A673 (cell line): ENCODE data around the gene DNMT3A. TPM values are rescaled to one million over a fixed set of nuclear protein-coding genes. Genes with fewer than 3 reads are reported as not detected.

Source experiments
- BruUV-seq: library from RNA; stranded (reverse); fragments of 400-500 nt; replicated peaks from 2 replicates; lab custom pipeline; 2021; lab: Mats Ljungman, UMichigan
- CTCF ChIA-PET: fragments of 300-600 bp; sonication (Branson Sonifier 250); formaldehyde crosslinking; loops from one replicate; lab custom pipeline; 2022; ENCODE audit warnings: antibody characterized with exemption; lab: Charles Lee
- POLR2A ChIA-PET: fragments of 300-600 bp; sonication (Branson Sonifier 250); formaldehyde crosslinking; loops from one replicate; lab custom pipeline; 2022; ENCODE audit warnings: antibody characterized with exemption; ENCODE audit not compliant: low non-redundant PET; lab: Charles Lee
- DNase-seq: peaks from one replicate; pipeline ENCODE4 v3.0.0-alpha.2; 2015; ENCODE audit warnings: low spot score
- H3K27ac ChIP-seq: fragments of 200-600 bp; sonication (generic); 2 replicates; pipeline ENCODE4 v1.5.1; 2016; ENCODE audit warnings: mixed run types, low read depth, mild to moderate bottlenecking, mixed read lengths, antibody characterized with exemption, low read length; ENCODE audit not compliant: poor library complexity, severe bottlenecking
- H3K27me3 ChIP-seq: fragments of 200-600 bp; sonication (generic); replicated peaks from 2 replicates; pipeline ENCODE4 v1.6.1; 2017; ENCODE audit warnings: mixed run types, low read depth, mild to moderate bottlenecking, mixed read lengths, antibody characterized with exemption, low read length; ENCODE audit not compliant: insufficient read depth, poor library complexity
- H3K36me3 ChIP-seq: fragments of 200-600 bp; sonication (generic); 2 replicates; pipeline ENCODE4 v1.6.1; 2016; ENCODE audit warnings: mixed run types, mild to moderate bottlenecking, mixed read lengths, antibody characterized with exemption, low read length; ENCODE audit not compliant: insufficient read depth, poor library complexity, severe bottlenecking
- H3K4me1 ChIP-seq: fragments of 200-600 bp; sonication (generic); 2 replicates; pipeline ENCODE4 v1.6.1; 2017; ENCODE audit warnings: mixed run types, mild to moderate bottlenecking, mixed read lengths, antibody characterized with exemption, low read length; ENCODE audit not compliant: insufficient read depth, poor library complexity, severe bottlenecking
- H3K4me3 ChIP-seq: fragments of 200-600 bp; sonication (generic); 2 replicates; pipeline ENCODE4 v1.5.1; 2016; ENCODE audit warnings: low read depth, mixed run types, mild to moderate bottlenecking, mixed read lengths, low read length; ENCODE audit not compliant: poor library complexity, severe bottlenecking
- H3K9me3 ChIP-seq: fragments of 200-600 bp; sonication (generic); 2 replicates; pipeline ENCODE4 v1.6.1; 2016; ENCODE audit warnings: mixed run types, low read depth, mild to moderate bottlenecking, mixed read lengths, antibody characterized with exemption, low read length; ENCODE audit not compliant: poor library complexity, severe bottlenecking
- EZH2 ChIP-seq: fragments of 200-600 bp; sonication (generic); IDR thresholded peaks from 2 replicates; pipeline ENCODE4 v1.6.1; 2017; ENCODE audit warnings: borderline replicate concordance, low read depth, mild to moderate bottlenecking, mixed read lengths, antibody characterized with exemption, low read length; ENCODE audit not compliant: poor library complexity, severe bottlenecking
- intact Hi-C: fragments of 100-400 bp; cut with micrococcal nuclease; formaldehyde crosslinking; loops from one replicate; pipeline ENCODE4 v1.10.0; 2022; ENCODE audit not compliant: unreplicated experiment
- total RNA-seq: library from RNA; stranded (reverse); gene quantifications from 2 replicates; pipeline ENCODE4 v1.2.3, GENCODE V29; 2021
- TF ChIP-seq, protein P1 (sequence below): fragments of 300-800, 200-600 bp; sonication (generic); conservative IDR thresholded peaks from 2 replicates; pipeline ENCODE4 v1.5.1; 2017; ENCODE audit warnings: low read depth, mild to moderate bottlenecking, antibody characterized with exemption, low read length, moderate library complexity, mixed read lengths

The DNMT3A gene
- total RNA-seq, 1 experiment from 2014 or later: 109 TPM

DNA sequence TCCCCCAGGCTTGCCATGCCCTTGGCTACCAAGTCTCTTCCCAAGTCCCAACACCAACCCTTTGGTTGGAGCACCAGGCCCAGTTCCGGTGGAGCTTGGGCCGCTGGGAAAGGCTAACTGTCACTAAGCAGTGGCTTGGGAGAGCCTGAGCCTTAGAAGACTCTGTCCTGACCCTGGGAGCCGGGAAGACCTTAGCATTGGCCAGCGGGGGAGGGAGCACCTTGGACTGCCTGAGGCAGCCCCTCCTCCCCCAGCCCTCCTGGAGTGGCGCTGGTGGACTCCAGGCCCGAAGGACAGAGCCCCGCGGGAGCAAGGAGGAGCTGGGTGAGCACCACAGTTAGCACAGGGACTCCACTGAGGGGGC is 110.8 kb downstream of the DNMT3A start:
- intact Hi-C loops: no loop called here
- no TSS peak for BruUV-seq
- no peak for TF ChIP-seq EZH2
- TF ChIP-seq, protein P1, sequence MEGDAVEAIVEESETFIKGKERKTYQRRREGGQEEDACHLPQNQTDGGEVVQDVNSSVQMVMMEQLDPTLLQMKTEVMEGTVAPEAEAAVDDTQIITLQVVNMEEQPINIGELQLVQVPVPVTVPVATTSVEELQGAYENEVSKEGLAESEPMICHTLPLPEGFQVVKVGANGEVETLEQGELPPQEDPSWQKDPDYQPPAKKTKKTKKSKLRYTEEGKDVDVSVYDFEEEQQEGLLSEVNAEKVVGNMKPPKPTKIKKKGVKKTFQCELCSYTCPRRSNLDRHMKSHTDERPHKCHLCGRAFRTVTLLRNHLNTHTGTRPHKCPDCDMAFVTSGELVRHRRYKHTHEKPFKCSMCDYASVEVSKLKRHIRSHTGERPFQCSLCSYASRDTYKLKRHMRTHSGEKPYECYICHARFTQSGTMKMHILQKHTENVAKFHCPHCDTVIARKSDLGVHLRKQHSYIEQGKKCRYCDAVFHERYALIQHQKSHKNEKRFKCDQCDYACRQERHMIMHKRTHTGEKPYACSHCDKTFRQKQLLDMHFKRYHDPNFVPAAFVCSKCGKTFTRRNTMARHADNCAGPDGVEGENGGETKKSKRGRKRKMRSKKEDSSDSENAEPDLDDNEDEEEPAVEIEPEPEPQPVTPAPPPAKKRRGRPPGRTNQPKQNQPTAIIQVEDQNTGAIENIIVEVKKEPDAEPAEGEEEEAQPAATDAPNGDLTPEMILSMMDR: no peak
- DNase-seq: no peak
- peaks cover 12% of the 10 kb centered on the region for H3K4me1 ChIP-seq
- CTCF ChIA-PET: no interaction called here
- POLR2A ChIA-PET: no interaction called here
- no peak overlapping the region for H3K4me3 ChIP-seq
- H3K36me3 ChIP-seq: peaks cover 45% of the 10 kb centered on the region
- no peaks in the 10 kb centered on the region for H3K27me3 ChIP-seq
- no peak overlapping the region for H3K27ac ChIP-seq
- no peaks in the 10 kb centered on the region for H3K9me3 ChIP-seq

DNA sequence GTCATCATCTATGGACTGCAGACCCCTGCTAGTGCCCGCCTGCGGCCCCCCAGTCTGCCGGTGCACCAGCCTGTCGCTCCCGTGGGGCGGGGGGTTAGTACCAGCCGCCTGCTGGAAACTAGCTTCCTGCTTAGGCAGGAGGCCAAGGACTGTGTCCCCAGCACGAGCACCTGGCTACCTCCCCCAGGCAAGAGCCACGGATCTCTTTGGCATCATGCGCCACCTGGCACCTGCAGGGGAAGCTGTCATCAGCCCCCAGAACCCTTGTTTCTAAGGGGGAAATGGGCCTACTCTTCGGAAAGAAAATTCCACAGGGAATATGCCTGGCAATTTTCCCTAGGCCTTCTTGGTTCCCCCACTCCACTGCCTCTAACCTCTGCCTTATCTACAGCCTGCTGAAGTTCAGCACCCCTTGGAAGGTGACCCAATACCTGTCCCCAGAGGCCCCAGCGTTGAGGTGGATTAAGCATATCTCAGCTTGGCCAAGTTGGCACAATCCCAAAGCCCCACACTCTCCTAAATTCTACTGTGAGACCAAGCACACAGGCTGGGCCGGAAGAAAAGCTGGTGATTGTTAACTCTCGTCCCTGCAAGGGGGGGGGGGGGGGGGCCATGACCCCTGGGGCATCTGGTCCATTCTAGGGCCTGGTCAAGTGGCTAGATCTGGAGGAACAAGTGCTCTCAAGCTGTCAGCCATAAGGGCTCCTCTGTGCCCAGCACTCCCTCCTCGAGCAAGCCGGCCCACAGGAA is 111.4 kb downstream of the DNMT3A start:
- Histone ChIP-seq H3K4me1 (peaks cover 12% of the 10 kb centered on the region), H3K27me3 (no peaks in the 10 kb centered on the region), H3K4me3 (no peak overlapping the region), H3K9me3 (no peaks in the 10 kb centered on the region), H3K36me3 (peaks cover 40% of the 10 kb centered on the region), H3K27ac (no peak overlapping the region)
- no TSS peak for BruUV-seq
- ChIA-PET CTCF (no interaction called here), POLR2A (interaction anchor here (0.6 kb wide), 1 partner anchor 10 kb away, joined by 5 read pairs; no protein-coding TSS in a partner anchor)
- no peak for TF ChIP-seq EZH2
- TF ChIP-seq, protein P1: no peak
- no peak for DNase-seq
- intact Hi-C loops: no loop called here

DNA sequence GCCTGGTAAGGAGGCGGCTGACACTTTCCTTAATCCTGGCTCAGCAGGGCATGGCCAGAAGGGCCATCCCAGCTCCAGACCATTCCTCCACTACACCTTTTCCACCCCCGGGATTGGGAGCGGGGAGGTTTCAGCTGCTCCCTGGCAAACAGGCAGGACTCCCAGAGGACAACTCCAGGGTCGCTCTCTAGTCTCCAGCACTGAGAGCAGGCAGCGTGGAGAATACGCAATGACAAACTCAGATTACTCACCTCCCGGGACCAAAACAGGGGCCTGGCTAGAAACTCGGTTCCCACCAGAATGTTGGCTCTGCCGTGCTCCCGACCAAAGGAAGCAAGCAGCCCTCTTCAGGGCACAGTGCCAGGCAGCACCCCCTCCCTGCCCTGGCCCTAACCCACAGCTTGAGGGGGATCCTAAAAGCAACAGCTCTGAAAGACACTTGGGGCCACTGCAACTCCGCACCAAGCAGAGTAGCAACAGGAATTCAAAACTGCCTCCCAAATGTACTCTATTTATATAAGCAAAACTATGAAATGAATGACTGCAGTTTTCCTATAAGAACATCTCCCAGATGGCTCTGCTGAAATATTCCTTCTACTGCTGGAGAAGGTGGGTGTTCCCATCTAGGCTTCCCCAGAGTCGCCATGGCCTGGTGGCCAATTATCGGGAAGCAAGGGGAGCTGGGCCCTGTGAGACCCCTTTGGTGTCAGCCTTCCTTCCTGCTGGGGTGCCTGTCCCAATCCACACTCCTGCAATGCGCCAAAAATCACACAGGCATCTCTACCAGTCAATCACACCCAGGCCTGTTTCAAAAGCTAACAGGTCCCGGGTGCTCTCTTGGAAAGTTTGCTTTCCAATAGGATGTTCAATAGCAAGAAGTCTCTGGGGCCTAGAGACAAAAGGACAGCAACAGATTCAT is 112.2 kb downstream of the DNMT3A start:
- H3K4me3 ChIP-seq: no peak overlapping the region
- CTCF ChIA-PET: interaction anchor here (0.6 to 1.5 kb wide), 3 partner anchors 64 to 1328 kb away, joined by 3 to 6 read pairs (median 4); no protein-coding TSS in a partner anchor
- POLR2A ChIA-PET: no interaction called here
- peaks cover 12% of the 10 kb centered on the region for H3K4me1 ChIP-seq
- intact Hi-C loops: no loop called here
- TF ChIP-seq EZH2: no peak
- TF ChIP-seq, protein P1: no peak
- no peaks in the 10 kb centered on the region for H3K27me3 ChIP-seq
- DNase-seq: no peak
- BruUV-seq: no TSS peak
- H3K27ac ChIP-seq: peak overlapping the region; percentile 41
- H3K9me3 ChIP-seq: no peaks in the 10 kb centered on the region
- H3K36me3 ChIP-seq: peaks cover 32% of the 10 kb centered on the region
